Stomach (tissue), 9 donors: ENCODE results near the gene PDZRN3. TPM values are rescaled to one million over a fixed set of nuclear protein-coding genes. Genes with fewer than 3 reads are reported as not detected.
"Not testable (repeated sequence)": the region's sequence is repeated elsewhere in the genome, so short reads cannot be mapped to it uniquely, and the experiment has no call there.

Experiments used
- DNase-seq, 2 donors: peaks; one replicate each; pipeline versions ENCODE4 v3.0.0 to v3.0.0-alpha.2; 2013 to 2019
- H3K27ac ChIP-seq, 5 donors: fragments of 200-600 bp in 4 of 5; sonication (generic) in 4 of 5; one replicate each; pipeline ENCODE4 v1.5.1; 2013 to 2019; ENCODE audit warnings: mild to moderate bottlenecking in 1 of 5, moderate library complexity in 1 of 5
- H3K27me3 ChIP-seq, 3 donors: fragments of 200-600 bp; sonication (generic); one replicate each; pipeline ENCODE4 v1.5.1; 2017 to 2019; ENCODE audit warnings: mixed run types in 1 of 3
- H3K36me3 ChIP-seq, 4 donors: fragments of 200-600 bp; sonication (generic); 1 replicate in 3 of 4; 2 replicates in 1 of 4; pipeline ENCODE4 v1.5.1; 2016 to 2019
- H3K4me1 ChIP-seq, 4 donors: fragments of 200-600 bp; sonication (generic); one replicate each; pipeline ENCODE4 v1.5.1; 2016 to 2019
- H3K4me3 ChIP-seq, 4 donors: fragments of 200-600 bp; sonication (generic) in 3 of 4; one replicate each; pipeline ENCODE4 v1.5.1; 2016 to 2019; ENCODE audit warnings: mild to moderate bottlenecking in 1 of 4
- H3K9me3 ChIP-seq, 4 donors: fragments of 200-600 bp; sonication (generic); one replicate each; pipeline ENCODE4 v1.5.1; 2016 to 2019
- CTCF ChIP-seq, 7 experiments: fragments of 450-650 bp in 4 of 7; fragments of 200-600 bp in 3 of 7; sonication (generic) in 3 of 7; IDR thresholded peaks; one replicate each; pipeline ENCODE4 v1.5.1; 2016 to 2019; ENCODE audit warnings: antibody characterized with exemption in 7 of 7, control low read depth in 2 of 7, mild to moderate bottlenecking in 1 of 7
- EP300 ChIP-seq: sonication (generic); formaldehyde crosslinking; IDR thresholded peaks from one replicate; pipeline ENCODE4 v1.6.1; 2017; ENCODE audit warnings: antibody characterized with exemption
- POLR2A ChIP-seq, 4 donors: fragments of 450-650 bp; IDR thresholded peaks; one replicate each; pipeline ENCODE4 v1.6.1; 2016; ENCODE audit warnings: antibody characterized with exemption in 4 of 4, control low read depth in 2 of 4, mild to moderate bottlenecking in 1 of 4, moderate library complexity in 1 of 4
- POLR2AphosphoS5 ChIP-seq, 3 donors: sonication (generic); formaldehyde crosslinking; IDR thresholded peaks; one replicate each; pipeline ENCODE4 v1.6.1; 2016; ENCODE audit warnings: antibody characterized with exemption in 3 of 3
- WGBS, 5 donors: extraction: QIAGEN DNeasy Blood & Tissue Kit in 3 of 5; methylation state at CpG; one replicate each; pipeline versions ENCODE4 v1.1.5 to v1.1.7; 2013 to 2018; 5-methylcytosine and 5-hydroxymethylcytosine counted together
- intact Hi-C: fragments of 100-400 bp; cut with DNase I; formaldehyde crosslinking; loops from one replicate; pipeline ENCODE4 v1.15.1; 2023; ENCODE audit warnings: low total_unique reads
- polyA plus RNA-seq, 3 donors: library from polyadenylated mRNA; stranded (reverse); fragments of 200-250 nt; gene quantifications; one replicate each; pipeline ENCODE4 v1.2.3, GENCODE V29; 2013
- total RNA-seq, 5 donors: library from RNA; depleted of rRNA; stranded (reverse); fragments of >200 nt; gene quantifications; one replicate each; pipeline versions ENCODE4 v1.1.0 to v1.2.3, GENCODE V29; 2014 to 2016
- donor health status: healthy with polysubstance abuse.
- donor health status: Bipolar disorder and iron deficiency.
- donor health status: healthy.

The PDZRN3 gene
- total and polyA plus RNA-seq, 8 donors, result 21.9 to 174 (median 63.0) TPM

- intact Hi-C loops, result no loop called here
- H3K27ac ChIP-seq, result peak overlapping the region in 2 of 5 donors; percentile 31 to 43
Observed at GRCh38 chr3:73569246-73569760, 55.4 kb downstream of the PDZRN3 start.

GRCh38 chr3:73568371-73568862 is 56.3 kb downstream of the PDZRN3 start:
- H3K27ac ChIP-seq, result peak overlapping the region in 1 of 5 donors; percentile 8

More at GRCh38 chr3:73569246-73569760, 55.4 kb downstream of the PDZRN3 start:
- no peaks in the 10 kb centered on the region for H3K36me3 ChIP-seq
- TF ChIP-seq POLR2A (IDR thresholded peaks at IDR 0.05), result no peak
- no peak for TF ChIP-seq POLR2AphosphoS5 (IDR thresholded peaks at IDR 0.05)
- no peak for TF ChIP-seq CTCF (IDR thresholded peaks at IDR 0.05)
- TF ChIP-seq EP300, result no peak
- 75 to 93% (median 87%) methylated on average over 8 of the region's 8 CpGs for WGBS, 5 donors
- H3K4me1 ChIP-seq, result peaks cover under 1 to 56% (median 29%) of the 10 kb centered on the region in 4 donors
- no peaks in the 10 kb centered on the region for H3K9me3 ChIP-seq
- no peak overlapping the region for H3K4me3 ChIP-seq
- no peak for DNase-seq
- H3K27me3 ChIP-seq, result no peaks in the 10 kb centered on the region

GRCh38 chr3:73565374-73565773 is 59.4 kb downstream of the PDZRN3 start:
- 62 to 95% (median 91%) methylated on average over 12 of the region's 12 CpGs for WGBS, 5 donors
- intact Hi-C loops, H3K9me3 ChIP-seq, H3K4me3 ChIP-seq, H3K36me3 ChIP-seq, H3K27me3 ChIP-seq, DNase-seq: not testable (repeated sequence)
- Histone ChIP-seq H3K4me1 (peaks cover under 1 to 47% (median 24%) of the 10 kb centered on the region in 4 donors), H3K27ac (peak overlapping the region in 2 of 5 donors; percentile 10 to 56)

More at GRCh38 chr3:73568371-73568862, 56.3 kb downstream of the PDZRN3 start:
- no peaks in the 10 kb centered on the region for H3K36me3 ChIP-seq
- no peaks in the 10 kb centered on the region for H3K27me3 ChIP-seq
- H3K9me3 ChIP-seq, result no peaks in the 10 kb centered on the region
- peaks cover 6 to 54% (median 28%) of the 10 kb centered on the region in 4 donors for H3K4me1 ChIP-seq
- WGBS, 5 donors, result 66 to 91% (median 78%) methylated on average over 5 of the region's 5 CpGs
- TF ChIP-seq POLR2A (IDR thresholded peaks at IDR 0.05) (no peak), POLR2AphosphoS5 (IDR thresholded peaks at IDR 0.05) (no peak), EP300 (no peak), CTCF (IDR thresholded peaks at IDR 0.05) (no peak)
- no peak for DNase-seq
- H3K4me3 ChIP-seq, result no peak overlapping the region
- intact Hi-C loops, result no loop called here

GRCh38 chr3:73563896-73564582 is 60.7 kb downstream of the PDZRN3 start:
- 65 to 86% (median 81%) methylated on average over 3 of the region's 3 CpGs for WGBS, 5 donors
- no peak for TF ChIP-seq CTCF (IDR thresholded peaks at IDR 0.05)
- DNase-seq, result no peak
- intact Hi-C loops, result no loop called here
- Histone ChIP-seq H3K4me1 (peaks cover 5 to 50% (median 30%) of the 10 kb centered on the region in 4 donors), H3K27me3 (no peaks in the 10 kb centered on the region), H3K4me3 (no peak overlapping the region), H3K27ac (peak overlapping the region in 2 of 5 donors; percentile 54 to 56), H3K9me3 (no peaks in the 10 kb centered on the region), H3K36me3 (no peaks in the 10 kb centered on the region)

GRCh38 chr3:73561494-73561893 is 63.2 kb downstream of the PDZRN3 start:
- Histone ChIP-seq H3K4me3 (no peak overlapping the region), H3K27me3 (no peaks in the 10 kb centered on the region), H3K4me1 (peaks cover 13 to 62% (median 46%) of the 10 kb centered on the region in 4 donors), H3K9me3 (no peaks in the 10 kb centered on the region), H3K36me3 (no peaks in the 10 kb centered on the region), H3K27ac (peak overlapping the region in 3 of 5 donors; percentile 29 to 71 (median 50))
- WGBS, 5 donors, result 56 to 81% (median 68%) methylated on average over 10 of the region's 10 CpGs
- DNase-seq, result no peak
- peak in 1 of 3 donors; percentile 27 for TF ChIP-seq POLR2AphosphoS5 (IDR thresholded peaks at IDR 0.05)
- no peak for TF ChIP-seq POLR2A (IDR thresholded peaks at IDR 0.05)
- intact Hi-C loops, result no loop called here
